Large intestine (tissue), 12 donors: ENCODE measurements around the gene OR7A10. TPM values are rescaled to one million over a fixed set of nuclear protein-coding genes. Genes with fewer than 3 reads are reported as not detected.

ENCODE experiments used
- DNase-seq, 2 donors: peaks; one replicate each; pipeline versions ENCODE4 v3.0.0 to v3.0.0-alpha.2; 2013
- H3K27ac ChIP-seq: one replicate; pipeline ENCODE4 v1.5.1; 2013; ENCODE audit warnings: low read length
- H3K27me3 ChIP-seq: 2 replicates; pipeline ENCODE4 v1.6.1; 2013; ENCODE audit warnings: low read length; ENCODE audit not compliant: control insufficient read depth, insufficient read depth
- H3K36me3 ChIP-seq: 2 replicates; pipeline ENCODE4 v1.6.1; 2013; ENCODE audit warnings: low read length; ENCODE audit not compliant: control insufficient read depth, insufficient read depth
- H3K4me1 ChIP-seq: one replicate; pipeline ENCODE4 v1.6.1; 2013; ENCODE audit warnings: low read length; ENCODE audit not compliant: control insufficient read depth, insufficient read depth
- H3K4me3 ChIP-seq: one replicate; pipeline ENCODE4 v1.5.1; 2013; ENCODE audit warnings: low read length
- H3K9me3 ChIP-seq: one replicate; pipeline ENCODE4 v1.6.1; 2013; ENCODE audit warnings: mild to moderate bottlenecking, low read depth, low read length, moderate library complexity; ENCODE audit not compliant: control insufficient read depth
- WGBS: methylation state at CpG from one replicate; pipeline ENCODE4 v1.1.5; 2013; ENCODE audit warnings: low lambda C conversion rate; ENCODE audit not compliant: insufficient coverage; 5-methylcytosine and 5-hydroxymethylcytosine counted together
- long read RNA-seq, 11 donors: transcript quantifications; one replicate each; lab custom pipeline, GENCODE V29; 2026
- polyA plus RNA-seq: library from polyadenylated mRNA; unstranded; fragments of 120-200 nt; gene quantifications from one replicate; pipeline ENCODE4 v1.2.1, GENCODE V29; 2013

OR7A10 gene
- not detected for polyA plus RNA-seq
- long read RNA-seq, donor 1, result 0 reads
- long read RNA-seq, donor 2, result 0 reads
- long read RNA-seq, donor 3, result 0 reads
- long read RNA-seq, donor 4, result 0 reads
- long read RNA-seq, donor 5, result 0 reads
- long read RNA-seq, donor 6, result 0 reads
- long read RNA-seq, donor 7, result 0 reads
- long read RNA-seq, donor 8, result 0 reads
- long read RNA-seq, donor 9, result 0 reads
- long read RNA-seq, donor 10, result 0 reads
- long read RNA-seq, donor 11, result 0 reads

DNA sequence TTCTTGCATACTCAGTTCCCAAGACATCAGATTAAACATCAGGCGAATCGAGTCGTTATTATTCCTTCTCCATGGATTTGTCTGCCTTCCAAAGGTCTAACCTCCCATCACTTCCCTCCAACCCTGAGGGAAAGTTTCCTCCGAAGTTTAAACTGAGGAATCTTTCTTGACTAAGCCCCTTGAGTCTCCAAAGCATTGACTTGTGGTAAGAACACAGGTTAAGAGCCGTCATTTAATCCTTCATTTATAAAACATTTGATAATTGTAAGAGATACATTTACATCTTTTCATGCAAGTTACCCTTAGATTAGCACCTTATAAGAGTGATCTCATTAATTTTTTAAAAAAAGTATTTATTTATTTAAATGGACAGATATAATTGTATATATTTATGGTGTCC lies at the start of gene OR7A10:
Gene OR7A10, minus strand, starts transcription at position 101 of the 400 bp plus-strand sequence. CDS start 7,045 bp downstream, outside the sequence.
- DNase-seq, result no peak
- no peak within 1 kb of the TSS for H3K4me3 ChIP-seq
- H3K27me3 ChIP-seq, result no peaks in the 10 kb centered on the region
- no peaks in the 10 kb centered on the region for H3K4me1 ChIP-seq
- WGBS, result 83% methylated on average over 1 of the region's 5 CpGs
- H3K36me3 ChIP-seq, result no peaks in the 10 kb centered on the region
- H3K27ac ChIP-seq, result no peak within 1 kb of the TSS
- H3K9me3 ChIP-seq, result no peaks in the 10 kb centered on the region

DNA sequence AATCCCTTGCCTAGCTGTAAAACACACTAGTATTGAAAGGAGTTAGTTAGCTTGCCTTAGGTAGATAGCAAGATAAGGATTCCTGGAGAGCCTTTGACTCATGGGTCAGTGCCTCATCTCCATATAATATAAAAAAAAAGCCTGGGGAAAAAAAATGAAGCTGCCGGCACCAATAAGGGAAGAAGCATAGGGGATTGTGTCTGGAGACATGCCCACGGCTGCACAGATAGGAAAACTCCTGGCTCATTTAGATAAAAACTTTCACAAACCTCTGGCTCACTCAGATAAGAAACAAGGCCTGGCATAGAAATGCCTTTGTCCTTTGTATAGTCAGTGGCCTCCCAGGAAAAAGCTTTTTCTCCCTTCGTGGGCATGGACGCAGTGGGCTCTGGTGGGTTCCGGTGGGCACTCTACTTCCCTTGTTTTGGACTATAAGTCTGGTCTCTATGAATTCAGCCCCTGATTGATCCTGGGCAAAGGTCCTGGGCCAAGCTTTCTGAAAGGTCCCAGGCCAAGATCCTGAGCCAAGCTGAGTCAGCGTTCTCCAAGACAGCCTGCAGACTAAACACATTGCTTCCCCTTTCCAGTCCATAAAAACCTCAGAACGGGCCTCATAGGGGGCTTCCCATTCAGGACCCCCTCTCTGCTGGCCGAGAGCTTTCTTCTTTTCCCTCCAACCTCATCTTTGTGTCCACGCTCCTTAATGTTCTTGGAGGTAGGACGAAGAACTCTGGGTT lies 42.1 kb upstream of the OR7A10 start:
- DNase-seq, result no peak
- H3K27me3 ChIP-seq, result peaks cover 2% of the 10 kb centered on the region
- 40% methylated on average over 4 of the region's 10 CpGs for WGBS
- H3K4me3 ChIP-seq, result no peak overlapping the region
- no peaks in the 10 kb centered on the region for H3K9me3 ChIP-seq
- H3K27ac ChIP-seq, result no peak overlapping the region
- H3K4me1 ChIP-seq, result no peaks in the 10 kb centered on the region
- no peaks in the 10 kb centered on the region for H3K36me3 ChIP-seq

DNA sequence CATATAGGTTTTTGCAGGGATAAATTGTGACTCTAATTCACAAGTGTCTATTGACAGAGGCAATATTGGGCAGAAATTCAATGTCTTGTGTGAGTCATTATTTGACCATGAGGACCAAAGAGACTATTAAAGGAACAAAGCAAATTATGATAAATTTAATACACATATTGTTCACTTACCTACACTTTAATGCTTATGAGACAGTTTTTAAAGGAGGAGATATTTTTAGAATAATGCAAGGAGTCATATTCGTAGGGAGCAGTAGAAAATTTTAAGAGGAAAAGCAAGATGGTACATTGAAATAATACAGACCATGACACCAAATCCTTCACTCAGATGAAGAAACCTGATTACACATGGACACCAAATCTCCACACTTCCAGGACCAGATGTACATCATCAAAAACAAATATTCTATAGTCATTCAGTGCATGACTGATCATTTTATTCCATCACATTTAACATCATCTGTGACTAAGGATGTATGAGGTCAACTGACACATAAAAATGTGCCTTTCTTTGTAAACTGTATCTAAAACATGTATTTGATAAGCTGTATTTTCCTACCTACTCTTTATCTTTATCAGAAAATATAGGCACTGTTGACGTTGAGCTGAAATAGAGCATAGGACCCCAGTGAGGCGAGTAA lies 41.4 kb upstream of the OR7A10 start:
- Histone ChIP-seq H3K9me3 (no peaks in the 10 kb centered on the region), H3K27ac (no peak overlapping the region), H3K27me3 (no peaks in the 10 kb centered on the region), H3K4me3 (no peak overlapping the region), H3K4me1 (no peaks in the 10 kb centered on the region), H3K36me3 (no peaks in the 10 kb centered on the region)
- 100% methylated on average over 1 of the region's 3 CpGs for WGBS
- no peak for DNase-seq

DNA sequence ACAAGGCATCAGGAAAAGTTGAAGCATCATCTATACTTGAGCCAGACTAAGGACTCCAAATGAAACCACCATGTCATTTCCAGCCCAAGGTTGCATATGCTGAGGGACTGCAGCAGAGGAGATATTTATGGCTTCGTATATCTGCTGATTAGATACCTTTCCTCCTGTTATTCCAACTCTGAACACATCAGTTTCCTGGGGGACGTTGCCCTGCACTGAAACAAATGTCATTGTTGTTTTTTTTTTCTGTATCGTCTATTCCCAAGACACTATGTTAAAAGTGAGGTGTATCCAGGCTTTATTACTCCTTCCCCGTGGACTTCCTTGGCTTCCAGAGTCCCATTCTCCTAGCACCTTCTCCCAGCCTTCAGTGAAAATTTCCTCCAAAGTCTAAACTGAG lies 37.3 kb upstream of the OR7A10 start, which contains the start of gene OR7A17:
Gene OR7A17, minus strand, starts transcription at position 101 of the 400 bp plus-strand sequence. CDS start 4,777 bp downstream, outside the sequence.
- no peaks in the 10 kb centered on the region for H3K9me3 ChIP-seq
- DNase-seq, result no peak
- no peaks in the 10 kb centered on the region for H3K36me3 ChIP-seq
- H3K4me3 ChIP-seq, result no peak within 1 kb of the TSS
- H3K27ac ChIP-seq, result no peak within 1 kb of the TSS
- WGBS, result 49% methylated on average over 3 of the region's 4 CpGs
- no peaks in the 10 kb centered on the region for H3K27me3 ChIP-seq
- no peaks in the 10 kb centered on the region for H3K4me1 ChIP-seq

DNA sequence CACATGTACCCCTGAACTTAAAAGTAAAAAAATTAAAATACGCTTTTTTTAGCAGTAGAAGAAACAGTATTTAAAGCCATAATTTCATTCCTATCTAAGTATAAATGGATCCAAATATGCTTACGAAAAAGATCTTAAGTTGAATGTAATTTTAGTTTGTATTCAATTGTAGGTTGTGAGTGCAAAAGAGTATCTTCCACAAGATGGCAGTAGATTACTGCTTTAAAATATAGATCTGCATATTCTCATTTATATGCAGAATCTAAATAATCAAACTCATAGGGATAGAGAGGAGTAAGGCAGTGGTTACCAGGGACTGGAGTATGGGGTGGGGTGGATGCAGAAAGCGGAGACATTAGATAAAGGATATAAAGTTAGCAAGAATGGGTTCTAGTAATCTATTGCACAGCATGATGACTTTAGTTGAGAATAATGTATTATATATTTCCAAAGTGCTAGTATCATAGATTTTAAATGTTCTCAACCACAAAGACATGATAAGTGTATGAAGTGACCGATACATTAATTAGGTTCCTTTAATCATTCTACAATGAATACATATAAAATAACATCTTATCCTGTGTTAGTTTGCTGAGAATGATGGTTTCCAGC lies 23.0 kb upstream of the OR7A10 start:
- Histone ChIP-seq H3K27ac (no peak overlapping the region), H3K27me3 (no peaks in the 10 kb centered on the region), H3K36me3 (no peaks in the 10 kb centered on the region), H3K4me3 (no peak overlapping the region), H3K4me1 (no peaks in the 10 kb centered on the region), H3K9me3 (no peaks in the 10 kb centered on the region)
- 83% methylated on average over 2 of the region's 4 CpGs for WGBS
- no peak for DNase-seq

DNA sequence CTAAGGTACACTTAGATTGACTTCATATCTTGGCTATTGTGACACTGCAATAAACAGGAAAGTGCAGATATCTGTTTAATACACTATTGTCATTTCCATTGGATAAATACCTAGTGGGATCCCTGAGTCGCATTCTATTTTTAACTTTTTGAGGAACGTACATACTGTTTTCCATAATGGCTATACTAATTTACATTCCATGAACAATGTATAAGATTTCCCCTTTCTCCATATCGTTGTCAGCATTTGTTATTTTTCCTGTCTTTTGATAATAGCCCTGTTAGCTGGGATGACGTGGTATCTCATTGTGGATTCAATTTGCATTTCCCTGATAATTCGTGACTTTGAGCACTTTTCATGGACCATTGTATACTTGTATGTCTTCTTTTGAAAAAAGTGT lies 19.8 kb upstream of the OR7A10 start:
- Histone ChIP-seq H3K9me3 (no peaks in the 10 kb centered on the region), H3K4me3 (no peak overlapping the region), H3K27me3 (no peaks in the 10 kb centered on the region), H3K4me1 (no peaks in the 10 kb centered on the region), H3K27ac (no peak overlapping the region), H3K36me3 (no peaks in the 10 kb centered on the region)
- DNase-seq, result no peak
- WGBS, result 97% methylated on average over 3 of the region's 5 CpGs

DNA sequence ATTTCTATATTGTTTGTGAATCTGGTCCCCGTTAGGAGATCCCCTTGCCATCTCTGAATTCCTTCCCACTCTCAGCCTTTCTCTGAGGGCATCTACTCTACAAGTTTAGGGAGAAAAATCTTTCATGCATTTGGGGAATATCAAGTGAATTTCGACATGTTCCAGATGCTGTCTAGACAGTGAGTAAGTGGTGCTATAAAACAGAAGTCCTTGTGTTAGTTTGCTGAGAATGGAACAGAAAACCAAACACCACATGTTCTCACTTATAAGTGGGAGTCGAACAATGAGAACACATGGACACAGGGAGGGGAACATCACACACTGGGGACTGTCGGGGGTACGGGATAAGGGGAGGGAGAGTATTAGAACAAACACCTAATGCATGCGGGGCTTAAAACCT lies 5.1 kb downstream of the OR7A10 start:
- H3K4me1 ChIP-seq, result no peaks in the 10 kb centered on the region
- DNase-seq, result no peak

DNA sequence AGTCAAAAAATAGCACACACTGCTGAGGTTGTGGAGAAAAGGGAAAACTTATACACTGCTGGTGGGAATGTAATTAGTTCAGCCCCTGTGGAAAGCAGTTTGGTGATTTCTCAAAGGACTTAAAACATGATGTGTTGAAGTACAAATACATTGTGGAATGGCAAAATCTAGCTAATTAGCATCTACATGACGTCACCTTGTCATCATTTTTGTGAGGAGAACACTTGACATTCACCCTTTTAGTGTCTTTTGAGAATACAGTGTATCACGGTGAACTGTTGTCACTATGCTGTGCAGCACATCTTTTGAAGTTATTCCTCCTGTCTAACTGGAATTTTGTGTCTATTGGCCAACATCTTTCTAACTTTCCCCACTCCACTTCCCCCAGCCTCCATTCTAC lies 5.6 kb downstream of the OR7A10 start:
- H3K4me3 ChIP-seq, result no peak overlapping the region
- H3K27me3 ChIP-seq, result no peaks in the 10 kb centered on the region
- H3K4me1 ChIP-seq, result no peaks in the 10 kb centered on the region
- no peaks in the 10 kb centered on the region for H3K9me3 ChIP-seq
- H3K27ac ChIP-seq, result no peak overlapping the region
- no peaks in the 10 kb centered on the region for H3K36me3 ChIP-seq
- WGBS, result 70% methylated on average over 2 of the region's 2 CpGs
- DNase-seq, result no peak

More for the DNA sequence above, 5.1 kb downstream of the OR7A10 start:
- Histone ChIP-seq H3K36me3 (no peaks in the 10 kb centered on the region), H3K9me3 (no peaks in the 10 kb centered on the region), H3K27me3 (no peaks in the 10 kb centered on the region), H3K27ac (no peak overlapping the region), H3K4me3 (no peak overlapping the region)
- WGBS, result no CpG with 5 or more reads among the region's 6 CpGs

DNA sequence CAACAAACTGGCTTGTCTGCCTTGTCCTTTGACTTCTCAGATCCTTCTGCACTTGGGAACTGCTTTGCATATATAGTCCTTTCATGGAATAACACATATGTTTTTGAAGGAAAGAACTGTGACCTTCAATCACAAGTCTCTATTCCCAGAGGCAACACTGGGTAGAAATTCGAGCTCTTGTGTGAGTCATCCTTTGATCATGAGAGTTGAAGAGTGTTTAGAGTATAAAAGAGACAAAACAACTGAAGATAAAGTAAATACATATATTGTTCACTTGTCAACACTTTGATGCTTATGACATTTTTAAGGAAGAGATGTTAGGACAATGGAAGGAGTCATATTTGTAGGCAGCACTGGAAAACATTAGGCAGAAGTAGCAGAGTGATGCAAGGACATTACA lies 8.5 kb downstream of the OR7A10 start:
- H3K36me3 ChIP-seq, result no peaks in the 10 kb centered on the region
- no CpG with 5 or more reads among the region's 1 CpG for WGBS
- no peak for DNase-seq
- H3K9me3 ChIP-seq, result no peaks in the 10 kb centered on the region
- no peak overlapping the region for H3K4me3 ChIP-seq
- no peaks in the 10 kb centered on the region for H3K4me1 ChIP-seq
- no peak overlapping the region for H3K27ac ChIP-seq
- no peaks in the 10 kb centered on the region for H3K27me3 ChIP-seq

DNA sequence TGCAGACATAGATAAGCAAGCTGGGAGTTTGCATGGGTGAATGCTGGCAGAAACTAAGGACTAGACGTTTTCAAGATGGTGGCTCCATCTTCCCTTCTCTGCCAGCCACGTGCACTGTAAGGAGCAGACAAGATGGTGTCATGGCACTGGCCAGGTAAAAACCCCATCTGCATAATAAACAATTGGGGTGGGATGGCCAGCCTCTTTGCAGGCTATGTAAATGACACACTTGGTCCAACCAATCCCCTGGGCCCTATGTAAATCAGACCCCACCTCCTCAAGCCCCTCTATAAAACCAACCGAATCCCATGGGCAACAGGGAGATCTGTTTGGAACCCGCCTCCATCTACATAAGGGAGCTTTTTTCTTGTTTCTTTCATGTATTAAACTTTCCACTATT lies 11.3 kb downstream of the OR7A10 start:
- H3K9me3 ChIP-seq, result no peaks in the 10 kb centered on the region
- no peak for DNase-seq
- no peaks in the 10 kb centered on the region for H3K4me1 ChIP-seq
- H3K27ac ChIP-seq, result no peak overlapping the region
- no peaks in the 10 kb centered on the region for H3K27me3 ChIP-seq
- H3K4me3 ChIP-seq, result no peak overlapping the region
- no CpG with 5 or more reads among the region's 4 CpGs for WGBS
- H3K36me3 ChIP-seq, result no peaks in the 10 kb centered on the region
